Breast epithelium (tissue), 4 donors: ENCODE results near the gene MEIS2. TPM values are rescaled to one million over a fixed set of nuclear protein-coding genes. Genes with fewer than 3 reads are reported as not detected.

Source experiments
- DNase-seq, 2 donors: peaks; one replicate each; pipeline ENCODE4 v3.0.0-alpha.2; 2019; ENCODE audit warnings: low spot score in 2 of 2
- H3K27ac ChIP-seq, 2 donors: fragments of 200-600 bp; sonication (generic) in 1 of 2; one replicate each; pipeline ENCODE4 v1.5.1; 2016 to 2019; ENCODE audit warnings: mild to moderate bottlenecking in 1 of 2
- H3K27me3 ChIP-seq, 2 donors: fragments of 200-600 bp; sonication (generic) in 1 of 2; one replicate each; pipeline versions ENCODE4 v1.5.1 to v1.6.0; 2017 to 2019; ENCODE audit warnings: control low read depth in 1 of 2, mild to moderate bottlenecking in 1 of 2
- H3K36me3 ChIP-seq: fragments of 200-600 bp; one replicate; pipeline ENCODE4 v1.5.1; 2019
- H3K4me1 ChIP-seq, 2 donors: fragments of 200-600 bp; sonication (generic); one replicate each; pipeline ENCODE4 v1.5.1; 2016 to 2019; ENCODE audit warnings: control low read depth in 1 of 2
- H3K4me3 ChIP-seq, 3 donors: fragments of 200-600 bp; sonication (generic); 1 replicate in 2 of 3; 2 replicates in 1 of 3; pipeline ENCODE4 v1.5.1; 2016 to 2019; ENCODE audit warnings: mild to moderate bottlenecking in 3 of 3, moderate library complexity in 2 of 3
- H3K9me3 ChIP-seq, 2 donors: fragments of 200-600 bp; sonication (generic) in 1 of 2; one replicate each; pipeline ENCODE4 v1.5.1; 2016 to 2019; ENCODE audit warnings: control low read depth in 1 of 2
- CTCF ChIP-seq, 3 donors: fragments of 450-650 bp; IDR thresholded peaks; one replicate each; pipeline ENCODE4 v1.5.1; 2016 to 2017; ENCODE audit warnings: antibody characterized with exemption in 3 of 3, mild to moderate bottlenecking in 3 of 3, moderate library complexity in 3 of 3
- POLR2A ChIP-seq: fragments of 450-650 bp; IDR thresholded peaks from one replicate; pipeline ENCODE4 v1.6.1; 2016; ENCODE audit warnings: antibody characterized with exemption, mild to moderate bottlenecking, moderate library complexity
- POLR2AphosphoS5 ChIP-seq, 3 donors: sonication (generic); formaldehyde crosslinking; IDR thresholded peaks; one replicate each; pipeline ENCODE4 v1.6.1; 2017; ENCODE audit warnings: antibody characterized with exemption in 3 of 3
- intact Hi-C: fragments of 100-400 bp; cut with DNase I; formaldehyde crosslinking; loops from one replicate; pipeline ENCODE4 v1.15.1; 2023; ENCODE audit warnings: low total_unique reads
- total RNA-seq, 3 donors: library from RNA; depleted of rRNA; stranded (reverse); fragments of >200 nt; gene quantifications; one replicate each; pipeline ENCODE4 v1.1.0, GENCODE V29; 2016

MEIS2 gene
- total RNA-seq, 3 donors from 2014 or later: 18.2 to 55.8 (median 28.5) TPM

- H3K27ac ChIP-seq: no peak overlapping the region
- no peaks in the 10 kb centered on the region for H3K4me1 ChIP-seq
- H3K36me3 ChIP-seq: no peaks in the 10 kb centered on the region
- intact Hi-C loops: loop anchor here (5.0 kb wide), 1 partner anchor 107 kb away; no protein-coding TSS in a partner anchor
- DNase-seq: no peak
- no peak overlapping the region for H3K4me3 ChIP-seq
- no peak for TF ChIP-seq POLR2AphosphoS5 (IDR thresholded peaks at IDR 0.05)
- no peak for TF ChIP-seq POLR2A
- no peak for TF ChIP-seq CTCF (IDR thresholded peaks at IDR 0.05)
- no peaks in the 10 kb centered on the region for H3K27me3 ChIP-seq
- H3K9me3 ChIP-seq: no peaks in the 10 kb centered on the region
Observed at GRCh38 chr15:37004981-37005735, 95.2 kb downstream of the MEIS2 start.

GRCh38 chr15:37004373-37004869 is 95.9 kb downstream of the MEIS2 start:
- no peak overlapping the region for H3K27ac ChIP-seq
- no peak overlapping the region for H3K4me3 ChIP-seq
- TF ChIP-seq CTCF (IDR thresholded peaks at IDR 0.05) (no peak), POLR2AphosphoS5 (IDR thresholded peaks at IDR 0.05) (no peak), POLR2A (no peak)
- DNase-seq: no peak
- H3K4me1 ChIP-seq: no peaks in the 10 kb centered on the region
- H3K9me3 ChIP-seq: no peaks in the 10 kb centered on the region
- no peaks in the 10 kb centered on the region for H3K36me3 ChIP-seq
- intact Hi-C loops: no loop called here
- H3K27me3 ChIP-seq: no peaks in the 10 kb centered on the region

- intact Hi-C loops: no loop called here
- DNase-seq: no peak
- no peak overlapping the region for H3K27ac ChIP-seq
- no peaks in the 10 kb centered on the region for H3K4me1 ChIP-seq
- TF ChIP-seq POLR2A (no peak), POLR2AphosphoS5 (IDR thresholded peaks at IDR 0.05) (no peak), CTCF (IDR thresholded peaks at IDR 0.05) (no peak)
- no peaks in the 10 kb centered on the region for H3K9me3 ChIP-seq
- no peaks in the 10 kb centered on the region for H3K27me3 ChIP-seq
- no peak overlapping the region for H3K4me3 ChIP-seq
- no peaks in the 10 kb centered on the region for H3K36me3 ChIP-seq
Observed at GRCh38 chr15:37002041-37002672, 98.2 kb downstream of the MEIS2 start.

DNA sequence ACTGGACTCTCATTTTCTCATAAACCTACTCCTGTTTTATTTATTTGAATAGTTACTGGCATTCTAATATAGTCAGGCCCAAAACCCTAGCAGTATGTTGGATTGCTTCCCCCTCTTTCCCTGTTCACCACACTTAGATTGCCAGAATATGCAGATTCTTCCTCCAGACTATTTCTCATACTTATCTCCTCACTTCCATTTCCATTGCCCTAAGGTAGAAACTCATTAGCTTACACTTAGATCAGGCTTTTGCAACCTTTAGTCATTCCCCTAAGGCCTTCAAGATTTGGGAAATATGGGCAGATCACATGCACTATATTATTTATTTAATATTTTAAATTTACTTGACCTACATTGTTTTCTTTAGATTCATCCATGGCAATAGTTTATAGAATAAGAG is 98.9 kb downstream of the MEIS2 start:
- DNase-seq: no peak
- no peaks in the 10 kb centered on the region for H3K36me3 ChIP-seq
- no peak overlapping the region for H3K27ac ChIP-seq
- intact Hi-C loops: no loop called here
- H3K4me1 ChIP-seq: no peaks in the 10 kb centered on the region
- no peaks in the 10 kb centered on the region for H3K27me3 ChIP-seq
- no peak overlapping the region for H3K4me3 ChIP-seq
- no peaks in the 10 kb centered on the region for H3K9me3 ChIP-seq
- TF ChIP-seq CTCF (IDR thresholded peaks at IDR 0.05) (no peak), POLR2A (no peak), POLR2AphosphoS5 (IDR thresholded peaks at IDR 0.05) (no peak)

- Histone ChIP-seq H3K4me3 (no peak overlapping the region), H3K27me3 (no peaks in the 10 kb centered on the region), H3K36me3 (no peaks in the 10 kb centered on the region), H3K27ac (no peak overlapping the region), H3K4me1 (no peaks in the 10 kb centered on the region), H3K9me3 (no peaks in the 10 kb centered on the region)
- DNase-seq: no peak
- intact Hi-C loops: no loop called here
- no peak for TF ChIP-seq CTCF (IDR thresholded peaks at IDR 0.05)
Observed at GRCh38 chr15:36999778-37000177, 100.6 kb downstream of the MEIS2 start.
